Body of pancreas (tissue), 4 donors: ENCODE results near the gene ACER3.

Experiments used
- POLR2A ChIP-seq, 3 donors: fragments of 450-650 bp; IDR thresholded peaks; one replicate each; pipeline ENCODE4 v1.6.1; 2016; ENCODE audit warnings: antibody characterized with exemption in 3 of 3, mild to moderate bottlenecking in 2 of 3
- TF ChIP-seq, protein P1 (sequence below), 7 experiments: fragments of 450-650 bp in 4 of 7; fragments of 200-600 bp in 3 of 7; sonication (generic) in 3 of 7; IDR thresholded peaks; one replicate each; pipeline ENCODE4 v1.5.1; 2016 to 2019; ENCODE audit warnings: antibody characterized with exemption in 7 of 7

DNA sequence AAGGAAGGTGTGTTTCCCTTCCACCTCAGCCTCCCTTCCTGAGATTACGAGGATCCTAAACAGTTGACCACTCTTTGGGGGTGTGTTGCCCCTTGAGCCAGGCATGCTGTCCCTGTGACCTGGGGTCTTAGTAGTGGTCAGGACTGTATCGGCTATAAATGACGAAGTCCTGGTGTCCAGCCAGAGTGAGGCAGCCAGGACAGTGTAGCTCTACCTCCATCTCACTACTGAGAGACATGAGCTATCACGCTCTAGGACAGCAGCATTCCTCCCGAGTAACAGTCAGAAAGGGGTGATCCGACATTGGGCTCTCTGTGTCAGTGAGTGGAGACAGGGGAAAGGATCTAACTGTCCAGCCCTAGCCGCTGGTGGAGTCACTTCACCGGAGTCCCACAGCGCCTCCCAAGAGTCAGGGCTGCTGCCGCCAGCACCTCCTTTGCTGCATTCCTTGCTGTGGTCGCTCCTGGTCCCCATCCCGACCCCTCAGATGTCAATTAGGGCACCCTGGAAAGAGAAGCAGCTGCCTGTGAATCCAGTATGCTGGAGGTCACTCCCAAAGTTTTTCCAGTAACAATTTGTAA, 170.2 kb downstream of the ACER3 start:
- TF ChIP-seq, protein P1, sequence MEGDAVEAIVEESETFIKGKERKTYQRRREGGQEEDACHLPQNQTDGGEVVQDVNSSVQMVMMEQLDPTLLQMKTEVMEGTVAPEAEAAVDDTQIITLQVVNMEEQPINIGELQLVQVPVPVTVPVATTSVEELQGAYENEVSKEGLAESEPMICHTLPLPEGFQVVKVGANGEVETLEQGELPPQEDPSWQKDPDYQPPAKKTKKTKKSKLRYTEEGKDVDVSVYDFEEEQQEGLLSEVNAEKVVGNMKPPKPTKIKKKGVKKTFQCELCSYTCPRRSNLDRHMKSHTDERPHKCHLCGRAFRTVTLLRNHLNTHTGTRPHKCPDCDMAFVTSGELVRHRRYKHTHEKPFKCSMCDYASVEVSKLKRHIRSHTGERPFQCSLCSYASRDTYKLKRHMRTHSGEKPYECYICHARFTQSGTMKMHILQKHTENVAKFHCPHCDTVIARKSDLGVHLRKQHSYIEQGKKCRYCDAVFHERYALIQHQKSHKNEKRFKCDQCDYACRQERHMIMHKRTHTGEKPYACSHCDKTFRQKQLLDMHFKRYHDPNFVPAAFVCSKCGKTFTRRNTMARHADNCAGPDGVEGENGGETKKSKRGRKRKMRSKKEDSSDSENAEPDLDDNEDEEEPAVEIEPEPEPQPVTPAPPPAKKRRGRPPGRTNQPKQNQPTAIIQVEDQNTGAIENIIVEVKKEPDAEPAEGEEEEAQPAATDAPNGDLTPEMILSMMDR (IDR thresholded peaks at IDR 0.05), result no peak
- no peak for TF ChIP-seq POLR2A (IDR thresholded peaks at IDR 0.05)
